ENCODE measurements around the gene CFAP53.

CFAP53 gene

GRCh38 chr18:50199921-50200320, 66.4 kb downstream of the CFAP53 start:
- Histone ChIP-seq H4K20me1 (ENCODE audit: insufficient read depth, low read length) (no peaks in the 10 kb centered on the region), H3K4me3 (ENCODE audit: low read length) (no peak overlapping the region), H3K79me2 (ENCODE audit: low read length) (no peaks in the 10 kb centered on the region), H3K4me2 (ENCODE audit: low read length) (no peak overlapping the region), H3K27ac (ENCODE audit: low read length) (no peak overlapping the region), H3K36me3 (replicated peaks; ENCODE audit: low read depth, low read length) (no peaks in the 10 kb centered on the region), H3K4me1 (ENCODE audit: low read length) (peaks cover 11% of the 10 kb centered on the region), H2AFZ (ENCODE audit: low read depth, low read length) (no peak overlapping the region), H3K9me3 (ENCODE audit: insufficient read depth, low read length) (no peaks in the 10 kb centered on the region), H3K9ac (ENCODE audit: low read length) (no peak overlapping the region), H3K27me3 (ENCODE audit: low read depth, low read length) (peaks cover 21% of the 10 kb centered on the region)
- TF ChIP-seq CTCF (IDR thresholded peaks at IDR 0.05; ENCODE audit: low read depth, low read length) (no peak), EZH2phosphoT487 (IDR thresholded peaks at IDR 0.05; ENCODE audit: low read depth) (no peak)

GRCh38 chr18:50199346-50199855, 66.9 kb downstream of the CFAP53 start:
- Histone ChIP-seq H3K4me2 (ENCODE audit: low read length) (no peak overlapping the region), H3K4me1 (ENCODE audit: low read length) (peaks cover 11% of the 10 kb centered on the region), H3K9ac (ENCODE audit: low read length) (no peak overlapping the region), H3K4me3 (ENCODE audit: low read length) (no peak overlapping the region), H2AFZ (ENCODE audit: low read depth, low read length) (no peak overlapping the region), H3K79me2 (ENCODE audit: low read length) (no peaks in the 10 kb centered on the region), H4K20me1 (ENCODE audit: insufficient read depth, low read length) (no peaks in the 10 kb centered on the region), H3K36me3 (replicated peaks; ENCODE audit: low read depth, low read length) (no peaks in the 10 kb centered on the region), H3K27ac (ENCODE audit: low read length) (no peak overlapping the region), H3K27me3 (ENCODE audit: low read depth, low read length) (peaks cover 18% of the 10 kb centered on the region), H3K9me3 (ENCODE audit: insufficient read depth, low read length) (no peaks in the 10 kb centered on the region)
- TF ChIP-seq CTCF (IDR thresholded peaks at IDR 0.05; ENCODE audit: low read depth, low read length) (no peak), EZH2phosphoT487 (IDR thresholded peaks at IDR 0.05; ENCODE audit: low read depth) (no peak)

DNA sequence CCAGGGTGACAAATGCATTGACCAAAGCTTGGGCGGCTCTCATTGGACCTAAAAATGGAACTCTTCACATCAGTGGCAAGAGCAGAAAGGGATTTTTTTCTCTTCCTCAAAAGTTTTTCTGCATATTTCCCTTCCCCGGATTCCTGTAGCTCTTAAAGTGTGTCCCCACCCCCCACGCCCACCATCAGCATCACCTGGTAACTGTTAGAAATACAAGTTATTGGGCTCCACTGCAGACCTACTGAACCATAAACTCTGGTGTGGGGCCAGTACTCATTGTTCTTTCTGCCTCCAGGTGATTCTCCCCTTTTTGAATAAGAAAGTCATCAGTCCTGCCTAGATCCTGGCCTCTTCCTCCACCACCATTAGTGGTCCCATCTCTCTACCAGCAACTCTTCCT, 70.0 kb downstream of the CFAP53 start:
- Histone ChIP-seq H2AFZ (ENCODE audit: low read depth, low read length) (no peak overlapping the region), H3K36me3 (replicated peaks; ENCODE audit: low read depth, low read length) (no peaks in the 10 kb centered on the region), H3K27ac (ENCODE audit: low read length) (no peak overlapping the region), H3K4me3 (ENCODE audit: low read length) (no peak overlapping the region), H3K9ac (ENCODE audit: low read length) (no peak overlapping the region), H4K20me1 (ENCODE audit: insufficient read depth, low read length) (no peaks in the 10 kb centered on the region), H3K79me2 (ENCODE audit: low read length) (no peaks in the 10 kb centered on the region), H3K4me1 (ENCODE audit: low read length) (peaks cover 11% of the 10 kb centered on the region), H3K4me2 (ENCODE audit: low read length) (no peak overlapping the region), H3K9me3 (ENCODE audit: insufficient read depth, low read length) (no peaks in the 10 kb centered on the region), H3K27me3 (ENCODE audit: low read depth, low read length) (peaks cover 35% of the 10 kb centered on the region)
- no peak for TF ChIP-seq EZH2phosphoT487 (IDR thresholded peaks at IDR 0.05; ENCODE audit: low read depth)
- no peak for TF ChIP-seq CTCF (IDR thresholded peaks at IDR 0.05; ENCODE audit: low read depth, low read length)

GRCh38 chr18:50195689-50196088, 70.6 kb downstream of the CFAP53 start:
- no peaks in the 10 kb centered on the region for H3K79me2 ChIP-seq (ENCODE audit: low read length)
- H3K4me1 ChIP-seq (ENCODE audit: low read length): peaks cover 11% of the 10 kb centered on the region
- TF ChIP-seq EZH2phosphoT487 (IDR thresholded peaks at IDR 0.05; ENCODE audit: low read depth) (no peak), CTCF (IDR thresholded peaks at IDR 0.05; ENCODE audit: low read depth, low read length) (no peak)
- H3K36me3 ChIP-seq (replicated peaks; ENCODE audit: low read depth, low read length): no peaks in the 10 kb centered on the region
- no peak overlapping the region for H3K9ac ChIP-seq (ENCODE audit: low read length)
- no peaks in the 10 kb centered on the region for H3K9me3 ChIP-seq (ENCODE audit: insufficient read depth, low read length)
- H3K27ac ChIP-seq (ENCODE audit: low read length): no peak overlapping the region
- no peak overlapping the region for H2AFZ ChIP-seq (ENCODE audit: low read depth, low read length)
- H4K20me1 ChIP-seq (ENCODE audit: insufficient read depth, low read length): no peaks in the 10 kb centered on the region
- H3K4me3 ChIP-seq (ENCODE audit: low read length): peak overlapping the region; percentile 67
- H3K27me3 ChIP-seq (ENCODE audit: low read depth, low read length): peaks cover 41% of the 10 kb centered on the region
- peak overlapping the region; percentile 58 for H3K4me2 ChIP-seq (ENCODE audit: low read length)

Data from OCI-LY3 (cell line).